ENCODE measurements around the gene DOCK9.

DNA sequence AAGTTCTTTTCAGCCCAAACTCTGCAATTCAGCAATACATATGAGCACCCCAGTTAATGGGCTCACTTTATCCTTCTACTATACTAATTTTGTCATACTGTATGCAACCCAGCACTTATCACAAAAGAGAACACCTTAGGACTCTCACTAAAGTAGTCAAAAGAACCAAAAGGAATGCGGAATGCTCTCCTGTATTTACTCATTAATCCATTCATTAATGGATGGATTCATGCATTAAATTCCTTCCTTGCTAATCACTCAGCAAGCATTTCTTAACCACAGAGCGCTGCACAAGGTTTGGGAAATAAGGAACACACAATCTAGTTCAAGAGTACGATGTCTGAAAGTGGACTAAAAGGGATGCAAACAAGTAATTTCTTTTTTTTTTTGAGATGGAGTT, 12.8 kb upstream of the DOCK9 start:
- TF ChIP-seq, protein P1, sequence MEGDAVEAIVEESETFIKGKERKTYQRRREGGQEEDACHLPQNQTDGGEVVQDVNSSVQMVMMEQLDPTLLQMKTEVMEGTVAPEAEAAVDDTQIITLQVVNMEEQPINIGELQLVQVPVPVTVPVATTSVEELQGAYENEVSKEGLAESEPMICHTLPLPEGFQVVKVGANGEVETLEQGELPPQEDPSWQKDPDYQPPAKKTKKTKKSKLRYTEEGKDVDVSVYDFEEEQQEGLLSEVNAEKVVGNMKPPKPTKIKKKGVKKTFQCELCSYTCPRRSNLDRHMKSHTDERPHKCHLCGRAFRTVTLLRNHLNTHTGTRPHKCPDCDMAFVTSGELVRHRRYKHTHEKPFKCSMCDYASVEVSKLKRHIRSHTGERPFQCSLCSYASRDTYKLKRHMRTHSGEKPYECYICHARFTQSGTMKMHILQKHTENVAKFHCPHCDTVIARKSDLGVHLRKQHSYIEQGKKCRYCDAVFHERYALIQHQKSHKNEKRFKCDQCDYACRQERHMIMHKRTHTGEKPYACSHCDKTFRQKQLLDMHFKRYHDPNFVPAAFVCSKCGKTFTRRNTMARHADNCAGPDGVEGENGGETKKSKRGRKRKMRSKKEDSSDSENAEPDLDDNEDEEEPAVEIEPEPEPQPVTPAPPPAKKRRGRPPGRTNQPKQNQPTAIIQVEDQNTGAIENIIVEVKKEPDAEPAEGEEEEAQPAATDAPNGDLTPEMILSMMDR (IDR thresholded peaks at IDR 0.05), result no peak
- TF ChIP-seq POLR2A (IDR thresholded peaks at IDR 0.05; ENCODE audit: low read depth), result no peak

Data from esophagus muscularis mucosa (tissue), 3 donors.